Stimulated activated CD8-positive, alpha-beta memory T cell treated with anti-CD3 and anti-CD28 coated beads, Interleukin-2, amount 100 ng/mL, for 48 hours (primary cell): ENCODE measurements around the gene RUNDC3A.
"Not testable (repeated sequence)": the region's sequence is repeated elsewhere in the genome, so short reads cannot be mapped to it uniquely, and the experiment has no call there.

ENCODE experiments used
- DNase-seq, 2 donors: peaks; one replicate each; pipeline ENCODE4 v3.0.0-alpha.2; 2020; ENCODE audit warnings: low read depth in 2 of 2

Gene RUNDC3A

DNA sequence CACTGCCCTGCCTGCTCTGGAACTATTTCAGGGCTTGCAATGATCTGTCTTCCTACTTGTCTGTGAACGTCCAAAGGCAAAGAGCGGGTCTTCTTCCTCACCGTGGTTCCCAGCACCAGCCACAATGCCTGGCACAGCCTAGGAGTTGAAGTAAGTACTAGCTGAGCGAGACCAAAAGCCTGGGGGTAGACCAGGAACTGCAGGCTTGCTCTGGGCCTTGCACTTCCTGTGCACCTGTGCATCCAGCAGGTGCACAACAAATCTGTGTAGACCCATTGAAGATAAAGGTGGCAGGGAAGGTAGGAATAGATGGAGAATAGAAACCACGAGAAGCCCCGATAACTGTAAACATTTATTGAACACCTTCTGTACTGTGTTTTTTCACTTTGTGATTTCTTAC, 50.6 kb downstream of the RUNDC3A start:
- no peak for DNase-seq

GRCh38 chr17:44359458-44360143, 51.2 kb downstream of the RUNDC3A start:
- DNase-seq: no peak

DNA sequence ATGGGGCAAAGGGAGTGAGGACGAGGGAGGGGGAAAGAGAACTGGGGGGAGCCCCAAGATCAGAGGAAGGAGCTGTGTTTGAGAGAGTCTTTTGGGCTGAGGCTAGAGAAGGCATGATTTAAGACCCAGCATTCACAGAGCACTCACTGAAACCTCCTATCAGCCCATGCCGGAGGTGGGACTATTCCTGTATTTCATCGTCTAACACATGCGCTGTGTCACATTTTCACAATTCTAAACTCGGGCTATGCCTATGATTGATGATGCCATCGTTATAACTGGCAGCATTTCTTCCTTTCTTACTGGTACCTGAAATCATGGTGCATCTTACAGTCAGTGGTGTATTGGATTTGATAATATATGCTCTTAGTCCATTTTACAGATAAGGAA, 51.7 kb downstream of the RUNDC3A start:
- DNase-seq: no peak

- no peak for DNase-seq
These were observed 52.4 kb downstream of the RUNDC3A start for GRCh38 chr17:44360826-44361225.

DNA sequence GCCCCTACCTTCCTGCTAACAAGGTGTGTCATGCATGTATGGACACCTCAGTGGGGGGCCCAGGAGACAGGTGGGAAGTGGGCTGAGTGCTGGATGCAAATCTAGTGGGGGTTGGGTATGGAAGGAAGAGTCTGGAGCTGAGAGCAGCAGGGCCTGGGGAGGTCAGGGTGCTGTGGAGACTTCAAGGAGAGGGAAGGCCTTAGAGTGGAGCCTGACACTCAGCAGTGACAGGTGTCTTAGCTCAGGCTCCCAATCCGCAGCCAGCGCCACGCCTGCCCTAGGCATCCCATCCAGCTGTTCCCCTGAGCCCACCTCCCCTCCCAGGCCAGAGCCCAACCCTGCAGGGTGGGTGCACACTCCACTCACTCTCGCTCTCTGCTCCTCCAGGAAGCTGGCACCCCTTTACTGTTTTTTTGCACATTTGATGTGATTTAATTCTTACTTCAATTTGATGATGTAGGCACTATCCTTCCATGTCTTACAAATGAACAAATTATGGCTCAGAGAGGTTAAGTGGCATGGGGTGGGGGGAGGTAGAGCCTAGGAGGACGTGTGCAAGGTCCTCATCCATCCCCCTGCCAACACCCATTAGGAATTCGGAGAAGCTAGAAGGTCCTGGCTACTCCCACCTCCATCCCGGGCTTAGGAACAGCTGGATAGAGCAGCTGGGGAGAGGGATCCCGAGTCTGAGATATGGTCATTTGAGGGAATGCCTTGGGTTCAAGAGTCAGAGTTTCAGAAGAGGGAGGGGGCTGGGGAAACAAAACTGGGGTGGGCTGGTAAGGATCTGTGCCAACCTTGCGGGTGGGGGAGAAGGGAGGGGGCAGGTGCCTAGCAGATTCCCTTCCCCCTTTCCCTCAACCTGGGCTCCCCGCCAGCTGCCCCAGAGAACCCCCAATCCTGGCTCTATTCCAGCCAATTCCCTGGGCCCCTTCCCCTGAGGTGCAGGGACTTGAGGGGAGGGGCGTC, 53.2 kb downstream of the RUNDC3A start:
- no peak for DNase-seq

- DNase-seq: no peak
These were observed 54.1 kb downstream of the RUNDC3A start for GRCh38 chr17:44362459-44362948.

GRCh38 chr17:44362949-44363612, 54.7 kb downstream of the RUNDC3A start:
- DNase-seq: no peak

DNA sequence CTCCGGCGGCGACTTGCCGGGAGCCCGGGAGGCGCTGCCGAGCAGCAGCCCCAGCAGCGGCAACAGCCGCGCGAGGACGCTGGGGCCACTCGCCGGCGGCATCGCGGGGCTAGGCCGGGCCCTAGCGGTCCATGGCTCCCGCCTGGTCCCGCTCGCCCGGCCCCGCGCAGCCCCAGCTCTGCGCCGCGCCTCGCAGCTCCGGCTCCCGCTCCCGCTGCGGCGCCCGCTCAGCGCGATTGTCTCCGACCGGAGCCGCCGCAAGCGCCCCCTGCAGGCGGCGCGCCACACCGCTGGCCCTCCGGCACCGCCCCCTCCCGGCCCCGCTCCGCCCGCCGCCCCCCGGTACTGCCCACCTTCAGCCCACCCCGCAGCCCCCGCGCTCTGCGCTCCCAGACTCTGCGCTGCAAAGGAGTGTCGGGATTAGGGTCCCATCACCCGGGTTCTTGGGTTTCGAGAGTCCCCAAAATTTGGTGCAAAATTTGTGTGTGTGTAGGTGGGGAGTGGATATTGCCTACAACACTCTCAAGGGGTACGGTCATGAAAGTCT, 55.3 kb downstream of the RUNDC3A start, which contains the start of gene FAM171A2:
Gene FAM171A2 (minus strand): TSS at position 241 of the 547 bp plus-strand sequence. CDS start 139 bp downstream, at position 102.
- peak; percentile 50 to 59 for DNase-seq

- not testable (repeated sequence) for DNase-seq
These were observed 56.6 kb downstream of the RUNDC3A start for GRCh38 chr17:44365051-44365450.

DNA sequence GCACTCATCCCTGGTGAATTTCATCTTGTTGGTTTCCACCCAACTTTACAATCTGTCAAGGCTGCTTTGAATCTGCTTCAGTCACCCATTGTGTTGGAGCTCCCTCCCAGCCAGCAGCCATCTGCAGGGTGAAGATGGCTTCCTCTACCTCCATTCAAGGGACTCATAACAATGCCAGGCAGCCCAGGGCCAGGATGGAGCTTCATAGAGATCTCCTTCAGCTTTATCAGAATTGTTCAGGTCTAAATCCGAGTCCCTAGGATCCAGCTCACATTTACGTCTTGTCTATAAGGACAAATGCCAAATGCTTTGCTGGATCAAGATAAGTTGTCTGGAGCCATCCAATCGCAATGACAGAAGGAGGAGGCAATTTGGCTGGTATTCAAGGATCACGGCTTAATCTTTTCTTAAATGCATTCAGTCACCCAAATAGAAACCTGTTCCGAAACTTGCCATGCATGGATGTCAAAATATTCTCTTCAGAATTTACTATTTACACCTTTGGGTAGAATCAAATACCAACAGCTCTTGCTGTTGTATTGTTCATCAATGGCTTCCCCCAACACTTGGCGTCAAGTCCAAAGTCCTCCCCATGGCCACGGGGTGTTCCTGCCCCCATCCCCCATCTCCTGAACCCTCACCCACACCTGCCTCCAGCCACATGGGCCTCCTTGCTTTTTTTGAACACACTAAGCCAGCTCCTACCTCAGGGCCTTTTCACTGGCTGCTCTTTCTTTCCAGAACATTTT, 59.0 kb downstream of the RUNDC3A start:
- DNase-seq: no peak
